H1 (cell line): ENCODE measurements around the gene TGFB1I1.

Experiments
- ATF2 ChIP-seq: IDR thresholded peaks from 2 replicates; pipeline ENCODE4 v1.6.1; 2012; ENCODE audit warnings: low read length, inconsistent platforms
- CEBPB ChIP-seq: IDR thresholded peaks from 2 replicates; pipeline ENCODE4 v1.6.1; 2012; ENCODE audit warnings: low read depth, low read length
- CTCF ChIP-seq, 3 experiments: IDR thresholded peaks; 1 replicate in 2 of 3; 2 replicates in 1 of 3; pipeline versions ENCODE4 v1.5.1 to v1.6.1; 2011; ENCODE audit warnings: low read length in 3 of 3, mild to moderate bottlenecking in 3 of 3, inconsistent platforms in 2 of 3, low read depth in 1 of 3, moderate library complexity in 1 of 3; ENCODE audit not compliant: insufficient read depth in 1 of 3; ENCODE audit errors: control extremely low read depth in 1 of 3
- EZH2 ChIP-seq: fragments of 200-600 bp; sonication (generic); IDR thresholded peaks from 2 replicates; pipeline ENCODE4 v1.7.1; 2012; ENCODE audit warnings: low read depth, mild to moderate bottlenecking, moderate library complexity, low read length, inconsistent platforms; ENCODE audit not compliant: severe bottlenecking
- GTF2F1 ChIP-seq: IDR thresholded peaks from 2 replicates; pipeline ENCODE4 v1.6.1; 2012; ENCODE audit warnings: low read depth, low read length, improper control_type of control experiment, borderline replicate concordance
- HDAC6 ChIP-seq: IDR thresholded peaks from one replicate; pipeline ENCODE4 v1.7.1; 2012; ENCODE audit warnings: low read depth, mild to moderate bottlenecking, inconsistent platforms, low read length, moderate library complexity
- KDM5A ChIP-seq: fragments of 200-600 bp; IDR thresholded peaks from 2 replicates; pipeline ENCODE4 v1.7.1; 2012; ENCODE audit warnings: mild to moderate bottlenecking, low read length, inconsistent platforms, mixed read lengths
- POLR2A ChIP-seq, 2 experiments: IDR thresholded peaks; 1 replicate in 1 of 2; 2 replicates in 1 of 2; pipeline ENCODE4 v1.6.1; 2011; ENCODE audit warnings: low read depth in 2 of 2, low read length in 2 of 2, mild to moderate bottlenecking in 2 of 2; ENCODE audit errors: control extremely low read depth in 1 of 2
- RAD21 ChIP-seq, 2 experiments: IDR thresholded peaks in 1 of 2; conservative IDR thresholded peaks in 1 of 2; 2 replicates each; pipeline ENCODE4 v1.6.1; 2011; ENCODE audit warnings: low read depth in 2 of 2, low read length in 2 of 2, improper control_type of control experiment in 1 of 2, inconsistent platforms in 1 of 2, mild to moderate bottlenecking in 1 of 2, moderate library complexity in 1 of 2
- SUZ12 ChIP-seq: fragments of 200-600 bp; sonication (generic); IDR thresholded peaks from 2 replicates; pipeline ENCODE4 v1.6.1; 2012; ENCODE audit warnings: mild to moderate bottlenecking, inconsistent platforms, low read length, moderate library complexity, mixed read lengths
- TAF7 ChIP-seq: optimal IDR thresholded peaks from 2 replicates; pipeline ENCODE3; 2011; ENCODE audit warnings: low read depth, mild to moderate bottlenecking, inconsistent platforms, low read length, moderate library complexity, borderline replicate concordance
- TEAD4 ChIP-seq: IDR thresholded peaks from 2 replicates; pipeline ENCODE4 v1.6.1; 2012; ENCODE audit warnings: low read depth, low read length, inconsistent platforms, mixed read lengths

GRCh38 chr16:31428638-31429247 is 43.2 kb upstream of the TGFB1I1 start:
- no peak for TF ChIP-seq SUZ12
- no peak for TF ChIP-seq TAF7
- TF ChIP-seq RAD21 (IDR thresholded peaks at IDR 0.05 in 1 of 2, conservative IDR thresholded peaks at IDR 0.05 in 1 of 2; ENCODE audit: low read depth in 2 of 2, low read length in 2 of 2) = no peak
- TF ChIP-seq EZH2 = no peak
- no peak for TF ChIP-seq POLR2A (IDR thresholded peaks at IDR 0.05; ENCODE audit: control extremely low read depth in 1 of 2, low read depth in 2 of 2, low read length in 2 of 2)
- no peak for TF ChIP-seq CTCF (IDR thresholded peaks at IDR 0.05; ENCODE audit: control extremely low read depth in 1 of 3, insufficient read depth in 1 of 3, low read depth in 1 of 3, low read length in 3 of 3)
- no peak for TF ChIP-seq CEBPB
- no peak for TF ChIP-seq HDAC6
- TF ChIP-seq GTF2F1 = no peak
- TF ChIP-seq ATF2 = no peak
- TF ChIP-seq KDM5A = no peak
- no peak for TF ChIP-seq TEAD4
